ENCODE data around the gene KCNN1.

- TF ChIP-seq, protein P1, sequence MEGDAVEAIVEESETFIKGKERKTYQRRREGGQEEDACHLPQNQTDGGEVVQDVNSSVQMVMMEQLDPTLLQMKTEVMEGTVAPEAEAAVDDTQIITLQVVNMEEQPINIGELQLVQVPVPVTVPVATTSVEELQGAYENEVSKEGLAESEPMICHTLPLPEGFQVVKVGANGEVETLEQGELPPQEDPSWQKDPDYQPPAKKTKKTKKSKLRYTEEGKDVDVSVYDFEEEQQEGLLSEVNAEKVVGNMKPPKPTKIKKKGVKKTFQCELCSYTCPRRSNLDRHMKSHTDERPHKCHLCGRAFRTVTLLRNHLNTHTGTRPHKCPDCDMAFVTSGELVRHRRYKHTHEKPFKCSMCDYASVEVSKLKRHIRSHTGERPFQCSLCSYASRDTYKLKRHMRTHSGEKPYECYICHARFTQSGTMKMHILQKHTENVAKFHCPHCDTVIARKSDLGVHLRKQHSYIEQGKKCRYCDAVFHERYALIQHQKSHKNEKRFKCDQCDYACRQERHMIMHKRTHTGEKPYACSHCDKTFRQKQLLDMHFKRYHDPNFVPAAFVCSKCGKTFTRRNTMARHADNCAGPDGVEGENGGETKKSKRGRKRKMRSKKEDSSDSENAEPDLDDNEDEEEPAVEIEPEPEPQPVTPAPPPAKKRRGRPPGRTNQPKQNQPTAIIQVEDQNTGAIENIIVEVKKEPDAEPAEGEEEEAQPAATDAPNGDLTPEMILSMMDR (IDR thresholded peaks at IDR 0.05) = no peak
- no peak for TF ChIP-seq POLR2A (IDR thresholded peaks at IDR 0.05)
Observed at GRCh38 chr19:18014197-18014596, 47.3 kb downstream of the KCNN1 start.

Measured in uterus (tissue), 2 donors.